Activated CD8-positive, alpha-beta memory T cell treated with anti-CD3 and anti-CD28 coated beads, Interleukin-2, amount 50 U/mL, for 24 hours (primary cell): ENCODE results near the gene NME9.

Experiments used
- DNase-seq: peaks from one replicate; pipeline ENCODE4 v3.0.0-alpha.2; 2020; ENCODE audit errors: extremely low read depth

Gene NME9

DNA sequence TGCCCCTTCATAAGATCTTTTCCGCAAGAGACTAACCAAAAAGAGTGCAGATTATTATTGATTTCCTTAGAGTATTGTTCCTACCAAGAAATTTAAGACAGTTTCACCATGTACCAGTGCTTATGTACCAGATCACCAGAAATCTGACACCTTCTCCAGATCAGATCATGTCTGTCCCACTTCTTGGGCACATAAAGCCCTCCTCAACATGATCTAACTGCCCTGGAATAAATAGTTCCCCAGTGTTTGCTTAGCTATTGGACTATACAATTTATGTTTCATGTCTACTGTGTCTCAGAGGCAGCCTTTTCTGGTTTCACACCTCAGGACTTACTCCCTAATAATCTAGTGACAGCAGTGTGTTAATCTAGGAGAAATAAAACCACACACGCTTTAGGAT, 46.8 kb downstream of the NME9 start:
- no peak for DNase-seq

DNA sequence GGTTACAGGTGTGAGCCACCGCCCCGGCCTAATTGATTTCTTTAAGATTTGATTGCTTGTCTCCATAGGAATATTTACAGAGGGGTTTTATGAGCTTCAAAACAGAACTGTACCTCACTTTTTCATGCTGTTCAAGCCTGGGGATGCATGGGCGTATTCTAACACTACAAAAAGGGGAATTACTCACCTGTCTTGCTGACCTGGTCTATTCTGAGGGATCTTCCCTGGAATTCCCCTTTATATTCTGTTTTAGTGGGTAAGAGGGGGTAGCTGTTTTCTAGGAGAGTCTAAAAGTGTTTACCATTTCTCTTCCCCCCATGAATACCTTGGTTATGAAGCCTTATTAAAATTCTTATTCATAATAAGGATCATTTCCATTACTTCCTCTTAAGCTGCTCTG, 48.1 kb downstream of the NME9 start:
- DNase-seq: no peak

DNA sequence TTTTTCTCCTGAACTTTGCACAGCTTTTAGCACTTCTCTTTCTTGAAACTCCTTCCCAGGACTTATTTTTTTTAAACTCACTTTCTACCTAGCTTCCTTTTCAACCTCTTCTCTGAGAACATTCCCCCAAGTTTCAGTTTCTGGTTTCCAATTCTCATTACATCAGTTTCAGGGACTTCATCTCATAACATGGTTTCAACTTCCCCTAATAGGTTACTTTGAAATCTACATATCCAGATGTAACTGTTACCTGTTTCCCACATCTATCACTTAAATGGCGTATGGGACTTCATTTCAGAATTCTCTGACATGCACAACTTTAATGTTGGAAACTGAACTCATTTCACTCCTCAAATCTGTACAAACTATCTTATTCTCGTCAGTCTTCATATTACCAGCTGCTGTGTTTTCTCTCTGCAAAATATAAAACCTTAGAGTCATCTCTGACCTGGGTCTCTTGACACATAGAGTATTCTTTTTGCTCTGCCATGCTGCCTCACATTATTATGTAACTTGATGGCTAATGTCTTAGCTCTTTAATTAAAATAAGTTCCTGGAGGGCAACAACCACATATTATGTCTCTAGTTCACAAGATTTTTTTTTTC, 58.4 kb downstream of the NME9 start:
- no peak for DNase-seq

DNA sequence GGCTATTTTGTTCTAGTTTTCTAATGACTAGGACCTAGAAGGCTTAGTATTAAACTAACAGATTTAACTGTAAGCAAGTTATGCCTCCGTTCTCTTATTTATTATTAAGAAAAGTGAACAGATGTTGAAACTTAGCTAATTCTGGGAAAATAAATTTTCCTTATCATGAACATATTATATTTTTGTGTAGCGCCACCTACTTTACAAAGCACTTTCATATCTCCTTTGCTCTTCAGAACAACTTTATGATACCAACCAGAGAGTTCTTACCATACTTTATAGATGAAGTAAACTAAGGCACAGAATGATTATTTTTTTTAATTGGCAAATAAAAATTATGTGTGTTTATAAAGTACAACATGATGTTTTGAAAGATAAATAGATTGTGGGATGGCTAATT, 59.4 kb downstream of the NME9 start:
- DNase-seq: no peak

DNA sequence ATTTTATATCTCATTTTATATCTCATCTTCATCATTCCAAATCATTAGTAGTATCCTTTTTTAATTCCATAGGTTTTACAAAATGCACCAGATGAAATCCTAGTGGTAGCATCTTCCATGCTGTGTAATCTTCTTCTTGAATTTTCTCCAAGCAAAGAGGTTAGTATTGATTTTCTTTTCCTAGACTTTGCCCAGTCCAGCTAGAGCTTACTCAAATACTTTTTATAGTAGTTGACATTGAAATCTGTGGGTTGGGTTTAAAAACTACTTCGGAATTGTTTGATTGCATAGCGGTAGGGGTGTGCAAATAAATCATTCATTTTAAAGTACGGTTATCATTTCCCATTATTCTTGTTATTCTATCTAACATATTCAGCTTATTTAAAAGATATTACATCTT, 62.6 kb downstream of the NME9 start:
- no peak for DNase-seq

DNA sequence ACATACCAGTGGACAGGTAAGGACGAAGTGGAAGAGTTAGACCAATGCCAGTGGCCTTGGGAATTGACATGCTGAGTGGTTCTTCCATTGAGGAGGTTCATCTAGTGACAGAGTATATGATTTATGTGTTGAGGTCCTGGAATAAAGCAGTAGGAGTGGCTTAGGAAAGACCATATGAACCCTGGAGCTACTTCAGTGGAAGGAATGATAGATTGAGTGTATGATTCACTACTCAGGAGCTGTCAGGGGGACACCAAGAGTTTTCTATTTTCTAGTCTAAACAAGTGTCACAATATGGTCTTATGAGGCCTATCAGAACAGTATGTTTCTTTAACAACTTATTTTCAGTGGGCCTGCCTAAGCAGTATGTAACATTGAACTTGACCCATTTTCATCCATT, 63.9 kb downstream of the NME9 start:
- no peak for DNase-seq

DNA sequence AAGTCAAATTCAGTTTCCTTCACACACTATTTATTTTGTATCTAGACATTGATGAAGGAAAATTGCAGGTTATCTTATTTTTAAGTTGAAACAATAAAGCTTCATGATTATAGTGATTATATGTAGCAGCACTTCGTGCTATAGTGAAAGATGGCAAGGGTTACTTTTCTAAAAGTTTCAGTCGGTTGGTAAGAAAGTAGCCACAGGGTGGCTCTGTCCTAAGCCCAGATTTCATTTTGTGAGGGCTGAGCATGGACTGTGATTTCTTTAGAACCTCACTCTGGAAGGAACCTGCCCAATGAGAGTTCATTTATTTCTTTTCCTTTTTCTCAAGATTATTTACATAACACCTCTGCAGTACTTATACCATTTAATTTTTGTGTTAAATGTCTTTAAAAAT, 66.5 kb downstream of the NME9 start:
- DNase-seq: no peak

DNA sequence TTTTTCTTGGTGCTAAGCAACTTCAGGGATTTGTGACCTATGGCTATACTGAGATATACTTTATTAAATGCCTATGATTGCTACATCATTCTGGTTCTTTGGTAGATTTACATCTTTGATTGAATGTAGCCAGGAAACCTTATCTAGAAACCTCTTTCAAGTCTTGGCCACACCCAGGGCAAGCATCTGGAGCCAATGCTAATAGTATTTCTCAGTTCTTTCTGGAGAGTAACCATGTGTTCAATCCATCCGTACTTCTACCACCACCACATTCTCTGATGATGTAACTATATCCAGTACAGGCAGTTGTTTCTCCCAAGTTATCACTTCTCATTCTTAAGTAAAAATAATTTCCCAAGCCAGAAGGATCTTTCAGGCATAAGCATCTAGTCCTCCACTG, 69.0 kb downstream of the NME9 start:
- no peak for DNase-seq

DNA sequence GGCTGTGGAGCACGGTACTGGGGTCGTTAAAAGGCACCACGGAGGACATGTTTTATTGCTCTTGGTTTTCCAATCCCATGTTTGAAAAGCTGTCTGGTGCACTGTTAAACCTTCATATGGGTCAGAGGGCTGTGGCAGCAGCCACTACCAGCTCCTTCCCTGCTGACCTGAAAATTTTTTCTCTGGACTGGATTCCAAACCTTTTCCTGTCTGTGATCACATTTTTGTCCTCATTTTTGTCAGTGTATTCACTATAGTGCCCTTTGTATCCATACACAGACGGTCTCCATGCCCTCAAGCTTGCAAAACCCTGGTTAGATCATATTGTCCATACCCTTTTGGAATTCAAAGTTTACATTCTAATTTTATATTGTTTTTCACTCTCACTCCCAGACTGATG, 70.5 kb downstream of the NME9 start:
- DNase-seq: no peak

DNA sequence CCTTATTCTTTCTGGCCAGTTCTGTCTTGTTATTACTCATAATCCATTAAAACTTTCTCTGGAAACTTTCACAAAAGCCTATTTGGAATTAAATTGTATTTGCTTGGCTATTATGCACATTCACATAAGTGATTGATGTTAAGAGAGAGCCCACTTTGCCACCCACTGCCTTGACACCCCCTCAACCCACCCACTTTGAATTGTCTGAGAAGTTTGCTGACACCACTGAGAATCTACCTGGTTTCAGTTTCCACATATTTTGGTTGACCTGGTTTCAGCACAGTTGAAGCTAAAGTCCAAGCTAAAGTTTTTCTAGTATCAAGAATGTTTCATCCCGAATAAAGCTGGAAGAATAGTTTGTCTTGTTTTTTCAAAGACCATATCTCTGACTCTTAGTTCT, 71.7 kb downstream of the NME9 start:
- DNase-seq: no peak

DNA sequence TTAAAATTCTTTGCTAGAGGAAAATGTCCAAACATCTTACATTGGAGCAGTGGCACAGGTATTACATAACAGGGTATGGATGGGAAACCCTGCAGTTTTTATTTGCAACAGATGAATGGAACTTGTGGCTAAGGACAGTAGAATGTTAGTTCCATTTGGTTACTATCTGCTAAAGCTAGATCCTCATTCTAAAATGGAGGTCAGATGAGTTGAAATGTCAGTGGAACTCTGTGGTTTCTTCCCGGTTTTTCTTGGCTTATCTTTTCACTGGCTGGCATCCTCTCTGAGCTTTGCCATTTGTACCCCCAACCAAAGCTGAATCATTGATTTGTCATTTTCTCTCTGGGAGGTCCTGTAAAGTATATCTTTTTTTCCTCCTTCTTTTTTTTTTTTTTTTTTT, 73.6 kb downstream of the NME9 start:
- DNase-seq: no peak

DNA sequence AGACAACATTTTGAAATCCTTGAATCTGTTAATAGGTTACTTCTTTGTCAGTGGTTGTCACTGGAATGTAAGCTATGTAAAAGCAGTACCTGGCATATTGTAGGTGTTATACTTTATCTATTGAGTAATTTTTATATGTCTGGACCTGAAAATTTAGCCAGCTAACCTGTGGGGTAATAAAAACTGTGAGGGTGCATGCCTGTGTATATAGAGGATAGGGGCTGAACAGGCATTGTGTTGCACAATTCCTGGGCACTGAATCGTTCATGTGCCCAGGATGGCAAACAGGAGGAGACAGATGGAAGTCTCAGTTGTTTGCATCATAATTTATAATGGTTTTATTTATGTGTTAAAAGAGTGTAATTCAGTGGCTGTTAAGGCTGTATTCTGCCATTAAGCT, 75.4 kb downstream of the NME9 start:
- DNase-seq: no peak

DNA sequence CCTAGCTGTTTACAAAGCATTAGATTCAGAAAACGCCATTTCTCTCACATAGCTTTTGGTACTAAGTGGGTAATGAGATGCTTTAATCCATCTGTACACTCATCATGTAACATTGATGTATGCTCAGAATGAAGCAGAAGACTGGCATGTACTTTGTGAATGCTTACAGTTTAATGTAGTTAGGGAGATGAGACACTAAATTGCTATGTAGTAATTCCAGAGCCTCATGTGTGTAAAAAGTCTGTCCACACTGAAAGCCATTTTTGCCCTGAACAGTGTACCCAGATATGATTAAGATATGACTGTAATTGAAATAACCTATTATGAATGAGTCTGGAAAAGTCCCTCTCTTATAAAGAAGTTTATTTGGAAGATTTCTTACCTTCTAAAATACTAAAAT, 76.0 kb downstream of the NME9 start:
- no peak for DNase-seq
